ENCODE results near the gene WTAP.
A peak's percentile ranks its signal among the peaks of the same experiment; 100 is the strongest.
"Not testable (repeated sequence)": the region's sequence is repeated elsewhere in the genome, so short reads cannot be mapped to it uniquely, and the experiment has no call there.

The WTAP gene

GRCh38 chr6:159762681-159763293 is 35.5 kb downstream of the WTAP start:
- no peak for DNase-seq

- DNase-seq = no peak
Measured at GRCh38 chr6:159766906-159767305, 39.6 kb downstream of the WTAP start.

- no peak for DNase-seq
Measured at GRCh38 chr6:159769470-159769869, 42.2 kb downstream of the WTAP start.

- DNase-seq = no peak
Measured at GRCh38 chr6:159772196-159772595, 44.9 kb downstream of the WTAP start.

GRCh38 chr6:159777240-159777904 is 50.1 kb downstream of the WTAP start:
- DNase-seq = no peak

GRCh38 chr6:159778131-159778530 is 50.8 kb downstream of the WTAP start:
- no peak for DNase-seq

- DNase-seq = no peak
Measured at GRCh38 chr6:159778542-159779103, 51.3 kb downstream of the WTAP start.

GRCh38 chr6:159788276-159788675 is 61.0 kb downstream of the WTAP start:
- DNase-seq = no peak

GRCh38 chr6:159788753-159789376 is 61.6 kb downstream of the WTAP start:
- no peak for DNase-seq

GRCh38 chr6:159789377-159790148 is 62.3 kb downstream of the WTAP start, which contains the start of gene TCP1:
Gene TCP1, minus strand, starts transcription at chr6:159789602. Its CDS starts 134 bp downstream, at chr6:159789468.
- peak; percentile 93 for DNase-seq

- peak; percentile 48 for DNase-seq
Measured at GRCh38 chr6:159790149-159790955, 63.0 kb downstream of the WTAP start, which contains the start of gene MRPL18. Gene MRPL18, plus strand, starts transcription at chr6:159790467. Its CDS starts 121 bp downstream, at chr6:159790588.

- no peak for DNase-seq
Measured at GRCh38 chr6:159790956-159791598, 63.8 kb downstream of the WTAP start.

GRCh38 chr6:159794976-159795375 is 67.7 kb downstream of the WTAP start:
- not testable (repeated sequence) for DNase-seq

GRCh38 chr6:159797554-159797953 is 70.2 kb downstream of the WTAP start:
- no peak for DNase-seq

GRCh38 chr6:159800141-159800865 is 73.0 kb downstream of the WTAP start, which contains the start of gene PNLDC1:
Gene PNLDC1, plus strand, starts transcription at chr6:159800276. Its CDS starts 32 bp downstream, at chr6:159800308.
- DNase-seq = no peak

- no peak for DNase-seq
Measured at GRCh38 chr6:159801935-159802334, 74.6 kb downstream of the WTAP start.

- DNase-seq = no peak
Measured at GRCh38 chr6:159804504-159804903, 77.2 kb downstream of the WTAP start.

GRCh38 chr6:159805440-159806020 is 78.2 kb downstream of the WTAP start:
- DNase-seq = no peak

Measured in GOT3 (cell line).